CD4-positive, alpha-beta T cell treated with Interleukin-12 subunit alpha and Interleukin-12 subunit beta, for 1 hour (primary cell): ENCODE data around the gene CHMP2A.

ENCODE experiments used
- DNase-seq: peaks from one replicate; pipeline ENCODE4 v3.0.0-alpha.2; 2020

CHMP2A gene

GRCh38 chr19:58536852-58537798 is 17.8 kb downstream of the CHMP2A start:
- DNase-seq = no peak

- no peak for DNase-seq
These were observed 19.0 kb downstream of the CHMP2A start for GRCh38 chr19:58535857-58536256.

- no peak for DNase-seq
These were observed 23.7 kb downstream of the CHMP2A start for GRCh38 chr19:58531034-58531840.

- no peak for DNase-seq
These were observed 25.5 kb downstream of the CHMP2A start for GRCh38 chr19:58529405-58529804.

- DNase-seq = no peak
These were observed 32.2 kb downstream of the CHMP2A start for GRCh38 chr19:58522709-58523108.

- DNase-seq = no peak
These were observed 33.3 kb downstream of the CHMP2A start for GRCh38 chr19:58521651-58522050.

GRCh38 chr19:58520257-58520599 is 34.7 kb downstream of the CHMP2A start:
- no peak for DNase-seq

GRCh38 chr19:58519355-58520256 is 35.3 kb downstream of the CHMP2A start, which contains the start of gene ZBTB45:
ZBTB45 (minus strand) TSS chr19:58519810; CDS start chr19:58517673, 2,137 bp downstream.
- DNase-seq = peak; percentile 93

GRCh38 chr19:58519087-58519354 is 35.9 kb downstream of the CHMP2A start:
- DNase-seq = peak; percentile 52

- DNase-seq = no peak
These were observed 36.4 kb downstream of the CHMP2A start for GRCh38 chr19:58518256-58519086.

- no peak for DNase-seq
These were observed 37.7 kb downstream of the CHMP2A start for GRCh38 chr19:58516964-58517833.

- DNase-seq = no peak
These were observed 38.6 kb downstream of the CHMP2A start for GRCh38 chr19:58516246-58516836.

- DNase-seq = no peak
These were observed 39.6 kb downstream of the CHMP2A start for GRCh38 chr19:58515259-58515658.

GRCh38 chr19:58514564-58515022 is 40.3 kb downstream of the CHMP2A start:
- DNase-seq = no peak

GRCh38 chr19:58513694-58514563 is 41.0 kb downstream of the CHMP2A start:
- peak; percentile 95 for DNase-seq

- DNase-seq = no peak
These were observed 41.7 kb downstream of the CHMP2A start for GRCh38 chr19:58513213-58513693.

GRCh38 chr19:58511353-58512208 is 43.3 kb downstream of the CHMP2A start, which contains the start of gene SLC27A5:
SLC27A5 (minus strand) TSS chr19:58511992; CDS start chr19:58511955, 37 bp downstream.
- no peak for DNase-seq
